Measurements from ENCODE around the gene CES1. TPM values are rescaled to one million over a fixed set of nuclear protein-coding genes. Genes with fewer than 3 reads are reported as not detected.
"Not testable (repeated sequence)": the region's sequence is repeated elsewhere in the genome, so short reads cannot be mapped to it uniquely, and the experiment has no call there.

CES1 gene
- total RNA-seq, 2 donors from 2014 or later = 12.1 to 23.8 TPM

- Histone ChIP-seq H3K4me3 (no peak overlapping the region), H3K27ac (no peak overlapping the region), H3K9me3 (no peaks in the 10 kb centered on the region), H3K27me3 (no peaks in the 10 kb centered on the region), H3K4me1 (peaks cover 0 to 13% of the 10 kb centered on the region in 2 donors), H3K36me3 (no peaks in the 10 kb centered on the region)
- no peak for TF ChIP-seq CTCF (IDR thresholded peaks at IDR 0.05)
- no peak for DNase-seq (ENCODE audit: low spot score)
Measured at GRCh38 chr16:55830658-55831294, 2.1 kb downstream of the CES1 start.

- not testable (repeated sequence) for H3K27ac ChIP-seq, H3K4me3 ChIP-seq
Measured at GRCh38 chr16:55829232-55829631, 3.7 kb downstream of the CES1 start.

DNA sequence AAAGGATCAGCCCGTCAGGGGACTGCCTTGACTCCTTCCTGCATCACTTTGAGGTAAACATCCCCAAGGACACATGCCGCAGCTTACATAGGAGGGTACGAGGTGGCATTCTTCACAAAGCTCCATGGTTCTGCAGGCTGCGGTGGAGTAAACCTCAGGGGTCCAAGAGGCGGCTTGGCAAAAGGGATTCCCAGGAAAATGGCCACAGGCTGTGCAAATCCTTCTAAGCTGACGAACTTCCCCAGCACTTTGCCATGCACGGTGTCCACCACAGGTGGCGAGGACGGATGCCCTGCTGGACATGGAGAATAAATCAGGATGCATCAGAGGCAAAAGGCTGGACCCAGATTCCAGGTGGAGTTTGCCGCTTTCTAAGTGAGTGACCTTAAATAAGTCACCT lies 4.2 kb downstream of the CES1 start:
- DNase-seq (ENCODE audit: low spot score) = no peak
- no peak overlapping the region for H3K4me3 ChIP-seq
- no peaks in the 10 kb centered on the region for H3K36me3 ChIP-seq
- peaks cover 0 to 11% of the 10 kb centered on the region in 2 donors for H3K4me1 ChIP-seq
- H3K27ac ChIP-seq = no peak overlapping the region
- H3K27me3 ChIP-seq = no peaks in the 10 kb centered on the region
- no peaks in the 10 kb centered on the region for H3K9me3 ChIP-seq
- no peak for TF ChIP-seq CTCF (IDR thresholded peaks at IDR 0.05)

More at GRCh38 chr16:55829232-55829631, 3.7 kb downstream of the CES1 start:
- not testable (repeated sequence) for H3K36me3 ChIP-seq; H3K27me3 ChIP-seq; H3K9me3 ChIP-seq; DNase-seq (ENCODE audit: low spot score)
- peaks cover 0 to 12% of the 10 kb centered on the region in 2 donors for H3K4me1 ChIP-seq

- no peaks in the 10 kb centered on the region for H3K4me1 ChIP-seq
- H3K27me3 ChIP-seq = no peaks in the 10 kb centered on the region
- H3K27ac ChIP-seq = no peak overlapping the region
- DNase-seq (ENCODE audit: low spot score) = no peak
- TF ChIP-seq CTCF (IDR thresholded peaks at IDR 0.05) = no peak
- H3K4me3 ChIP-seq = no peak overlapping the region
- H3K9me3 ChIP-seq = no peaks in the 10 kb centered on the region
- no peaks in the 10 kb centered on the region for H3K36me3 ChIP-seq
Measured at GRCh38 chr16:55825115-55825728, 7.7 kb downstream of the CES1 start.

DNA sequence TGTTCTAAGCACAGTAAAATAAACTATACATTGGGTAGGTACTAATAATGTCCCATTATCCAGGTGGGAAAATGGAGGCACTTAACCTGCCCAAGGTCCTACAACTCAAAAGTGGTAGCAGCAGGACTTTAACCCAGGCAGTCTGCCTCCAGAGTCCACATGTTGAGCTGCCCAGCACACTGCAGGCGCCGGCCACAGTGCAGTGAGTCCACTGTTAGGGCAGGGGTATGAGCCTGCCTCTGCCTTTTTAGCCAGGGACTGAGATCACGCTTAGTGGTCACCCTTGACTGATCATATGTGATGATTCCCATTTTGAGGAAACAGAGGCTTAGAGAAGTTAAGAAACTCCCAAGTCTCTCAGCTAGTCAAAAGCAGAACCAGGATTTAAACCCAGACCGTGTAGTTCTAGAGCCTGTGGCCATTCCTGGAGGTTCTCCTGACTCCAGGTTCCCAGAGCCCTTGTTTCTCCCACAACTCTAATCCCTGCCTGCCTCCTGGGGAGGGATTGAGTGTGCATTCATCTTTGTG lies 8.4 kb downstream of the CES1 start:
- H3K4me3 ChIP-seq = no peak overlapping the region
- no peak overlapping the region for H3K27ac ChIP-seq
- H3K4me1 ChIP-seq = no peaks in the 10 kb centered on the region
- DNase-seq (ENCODE audit: low spot score) = no peak
- no peak for TF ChIP-seq CTCF (IDR thresholded peaks at IDR 0.05)
- no peaks in the 10 kb centered on the region for H3K36me3 ChIP-seq
- no peaks in the 10 kb centered on the region for H3K9me3 ChIP-seq
- no peaks in the 10 kb centered on the region for H3K27me3 ChIP-seq

DNA sequence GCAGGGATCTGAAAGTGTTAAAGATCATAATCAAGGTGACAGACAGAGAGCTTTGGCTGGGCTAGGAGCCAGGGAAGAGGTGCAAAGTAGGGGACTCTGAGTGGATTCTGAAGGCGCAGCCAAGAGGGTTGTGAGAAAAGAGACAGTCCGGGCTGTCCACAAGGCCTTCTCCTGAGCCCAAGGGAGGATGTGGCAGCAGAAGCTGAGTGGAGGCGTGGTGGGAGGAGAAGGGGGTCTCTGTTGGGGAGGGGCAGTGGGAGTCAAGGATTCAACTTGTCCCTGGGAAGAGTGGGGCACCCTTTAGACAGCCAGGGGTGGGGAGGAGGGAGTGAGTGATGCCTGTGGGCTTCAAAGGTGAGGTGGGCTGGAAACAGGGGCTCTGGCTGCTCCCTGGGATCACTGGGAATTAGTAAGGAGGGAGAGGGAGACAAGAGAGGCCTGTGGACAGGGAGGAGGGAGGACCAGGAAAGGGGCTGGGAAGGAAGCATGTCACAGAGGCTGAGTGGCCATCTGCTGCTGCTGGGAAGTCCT lies 10.6 kb downstream of the CES1 start:
- H3K27me3 ChIP-seq = no peaks in the 10 kb centered on the region
- no peak overlapping the region for H3K4me3 ChIP-seq
- H3K36me3 ChIP-seq = no peaks in the 10 kb centered on the region
- TF ChIP-seq CTCF (IDR thresholded peaks at IDR 0.05) = no peak
- no peaks in the 10 kb centered on the region for H3K4me1 ChIP-seq
- H3K27ac ChIP-seq = no peak overlapping the region
- no peaks in the 10 kb centered on the region for H3K9me3 ChIP-seq
- no peak for DNase-seq (ENCODE audit: low spot score)

Measured in right atrium auricular region (tissue), 2 donors.